HG03457 (cell line): ENCODE data around the gene LIN9.
"Not testable (repeated sequence)": the region's sequence is repeated elsewhere in the genome, so short reads cannot be mapped to it uniquely, and the experiment has no call there.

ENCODE experiments used
- ATAC-seq: cut with Tn5 transposase; IDR thresholded peaks from one replicate; pipeline ENCODE4 v1.9.1; 2021; ENCODE audit warnings: moderate number of reproducible peaks; ENCODE audit not compliant: unreplicated experiment

The LIN9 gene

DNA sequence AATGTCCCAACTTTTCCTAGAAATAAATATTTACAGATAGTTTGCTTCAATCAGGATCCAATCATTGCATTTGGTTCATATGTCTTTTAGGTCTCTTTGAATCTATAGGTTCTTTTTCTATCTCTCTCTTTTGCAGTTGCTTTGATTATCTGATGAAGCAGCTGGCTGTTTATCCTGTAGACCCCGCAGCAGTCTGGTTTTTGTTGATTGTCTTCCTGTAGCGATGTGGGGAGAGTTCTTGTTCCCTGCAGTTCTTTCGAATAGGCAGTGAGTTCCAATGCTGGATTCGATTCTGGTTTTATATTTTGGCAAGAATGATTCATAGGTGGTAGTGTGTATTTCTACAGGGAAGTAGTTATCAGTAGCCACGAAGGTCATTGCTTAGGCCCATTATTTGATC lies 92.9 kb downstream of the LIN9 start:
- ATAC-seq, result no peak

DNA sequence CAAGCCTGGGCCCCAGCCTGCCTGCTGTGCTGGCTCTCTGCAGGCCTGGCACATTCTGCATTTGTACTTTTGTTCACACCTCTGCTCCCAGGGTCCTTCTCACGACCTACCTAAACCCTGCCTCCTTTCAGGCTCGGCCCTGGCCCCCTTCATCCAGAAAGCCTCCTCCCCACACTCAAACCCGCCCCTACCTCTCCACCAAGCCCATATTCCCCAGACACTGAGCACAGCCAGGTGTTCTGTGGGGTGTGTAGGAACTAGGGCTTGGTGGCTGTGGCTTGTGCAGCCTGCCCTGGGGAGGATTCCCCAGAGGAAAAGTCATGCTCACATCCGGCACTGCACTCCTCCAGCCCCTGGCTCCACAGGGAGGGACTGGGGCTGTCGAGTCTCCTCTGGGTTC lies 93.7 kb downstream of the LIN9 start:
- no peak for ATAC-seq

- ATAC-seq, result no peak
Measured at GRCh38 chr1:226212545-226212944, 96.4 kb downstream of the LIN9 start.

DNA sequence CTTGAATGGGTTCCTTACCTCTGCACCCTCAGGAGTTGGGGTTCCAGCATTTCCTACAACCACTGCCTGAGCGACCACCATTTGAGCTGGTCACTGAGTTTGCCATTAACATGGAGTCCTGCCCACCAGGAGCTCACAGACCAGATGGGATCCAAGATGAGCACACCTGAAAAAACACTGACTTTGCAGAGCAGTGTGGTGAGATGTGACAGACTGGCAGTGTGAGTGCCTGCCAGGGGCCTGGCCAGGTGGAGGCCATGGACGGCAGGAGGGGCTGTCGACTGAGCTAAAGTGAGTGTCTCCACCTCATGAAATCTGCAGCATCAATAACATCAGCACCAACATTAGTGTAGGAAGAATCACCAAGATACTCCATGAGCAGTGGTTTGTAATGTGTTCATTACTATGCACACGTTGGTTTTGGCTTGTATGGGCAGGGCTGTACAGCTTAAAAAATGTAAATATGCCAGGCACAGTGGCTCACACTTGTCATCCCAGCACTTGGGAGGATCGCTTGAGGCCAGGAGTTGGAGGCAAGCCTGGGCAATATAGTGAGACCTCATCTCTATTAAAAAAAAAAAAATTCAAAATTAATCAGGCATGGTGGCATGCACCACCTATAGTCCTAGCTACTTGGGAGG lies 97.7 kb downstream of the LIN9 start:
- ATAC-seq, result no peak

DNA sequence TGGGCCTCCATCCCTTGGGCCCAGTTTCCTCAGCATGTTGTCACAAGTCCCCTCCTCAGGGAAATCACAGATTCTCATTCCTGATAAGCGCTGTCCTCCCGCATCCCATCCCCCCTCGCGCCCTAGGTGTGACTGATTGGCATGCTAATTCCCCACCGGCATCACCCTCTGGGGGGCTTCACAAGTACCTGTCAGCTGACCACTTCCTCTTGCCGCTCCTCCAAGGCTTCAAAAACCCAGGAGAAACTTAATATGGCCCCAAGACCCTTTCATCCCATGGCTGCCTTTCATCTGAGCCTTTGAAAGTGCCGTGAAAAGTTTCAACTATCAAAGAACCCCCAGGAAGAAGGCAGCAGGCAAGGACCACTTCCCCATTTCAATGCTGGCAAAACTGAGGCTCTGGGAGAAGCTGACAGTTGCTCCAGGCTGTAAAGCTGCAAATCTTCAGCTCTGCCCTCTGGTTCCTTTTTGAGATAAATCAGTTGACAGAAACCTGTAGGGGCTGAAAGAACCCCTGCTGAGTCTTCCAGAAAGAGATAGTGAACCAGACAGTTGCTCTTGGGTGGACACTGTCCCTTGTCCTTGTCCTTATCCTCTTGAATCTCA lies 98.3 kb downstream of the LIN9 start:
- ATAC-seq, result no peak

- no peak for ATAC-seq
Measured at GRCh38 chr1:226209307-226210059, 99.5 kb downstream of the LIN9 start.

DNA sequence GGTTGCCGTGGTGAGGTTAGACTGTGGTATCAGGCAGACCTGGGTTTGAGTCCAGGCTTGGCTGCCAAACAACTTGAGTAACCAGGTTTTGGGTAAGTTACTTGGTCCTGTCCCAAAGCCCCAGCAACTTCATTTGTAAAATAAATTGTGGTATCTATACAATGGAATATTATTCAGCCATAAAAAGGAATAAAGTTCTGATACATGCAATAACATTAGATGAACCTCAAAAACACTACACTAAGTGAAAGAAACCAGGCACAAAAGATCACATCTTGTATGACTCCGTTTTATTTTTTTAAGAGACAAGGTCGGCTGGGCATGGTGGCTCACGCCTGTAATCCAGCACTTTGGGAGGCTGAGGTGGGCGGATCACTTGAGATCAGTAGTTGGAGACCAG lies 101.9 kb downstream of the LIN9 start:
- no peak for ATAC-seq

DNA sequence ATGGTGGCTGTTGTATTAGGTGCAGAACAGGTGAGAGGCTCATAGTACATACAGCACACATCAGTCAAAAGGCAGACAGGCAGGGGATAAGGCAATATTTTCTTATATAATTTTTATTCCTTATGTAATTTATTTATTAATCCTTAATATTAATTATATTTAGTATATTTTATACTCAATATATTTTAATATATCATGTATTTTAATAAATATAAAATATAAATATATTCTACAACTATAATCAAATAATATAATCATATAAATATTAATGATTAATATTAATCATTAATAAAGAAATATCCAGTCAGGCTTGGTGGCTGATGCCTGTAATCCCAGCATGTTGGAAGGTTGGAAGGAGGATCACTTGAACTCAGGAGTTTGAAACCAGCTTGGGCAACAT lies 104.8 kb downstream of the LIN9 start:
- no peak for ATAC-seq

GRCh38 chr1:226203655-226204054 lies 105.3 kb downstream of the LIN9 start:
- ATAC-seq, result no peak

GRCh38 chr1:226203240-226203639 lies 105.7 kb downstream of the LIN9 start:
- no peak for ATAC-seq

GRCh38 chr1:226202666-226203065 lies 106.3 kb downstream of the LIN9 start:
- not testable (repeated sequence) for ATAC-seq

- ATAC-seq, result no peak
Measured at GRCh38 chr1:226202246-226202645, 106.7 kb downstream of the LIN9 start.

- peak; percentile 58 for ATAC-seq
Measured at GRCh38 chr1:226201029-226201593, 107.9 kb downstream of the LIN9 start.

DNA sequence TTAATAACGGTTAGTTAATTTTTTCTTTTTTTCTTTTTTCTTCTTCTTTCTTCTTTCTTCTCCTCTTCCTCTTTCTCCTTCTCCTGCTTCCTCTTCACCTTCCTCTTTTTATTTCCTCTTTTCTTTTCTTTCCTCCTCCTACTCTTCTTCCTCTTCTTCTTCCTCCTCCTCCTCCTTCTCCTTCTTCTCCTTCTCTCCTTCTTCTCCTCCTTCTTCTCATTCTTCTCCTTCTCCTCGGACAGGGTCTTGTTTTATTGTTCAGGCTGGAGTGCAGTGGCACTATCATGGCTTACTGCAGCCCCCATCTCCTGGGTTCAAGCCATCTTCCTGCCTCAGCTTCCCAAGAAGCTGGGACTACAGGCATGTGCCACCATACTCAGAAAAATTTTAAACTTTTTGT lies 109.0 kb downstream of the LIN9 start:
- no peak for ATAC-seq

DNA sequence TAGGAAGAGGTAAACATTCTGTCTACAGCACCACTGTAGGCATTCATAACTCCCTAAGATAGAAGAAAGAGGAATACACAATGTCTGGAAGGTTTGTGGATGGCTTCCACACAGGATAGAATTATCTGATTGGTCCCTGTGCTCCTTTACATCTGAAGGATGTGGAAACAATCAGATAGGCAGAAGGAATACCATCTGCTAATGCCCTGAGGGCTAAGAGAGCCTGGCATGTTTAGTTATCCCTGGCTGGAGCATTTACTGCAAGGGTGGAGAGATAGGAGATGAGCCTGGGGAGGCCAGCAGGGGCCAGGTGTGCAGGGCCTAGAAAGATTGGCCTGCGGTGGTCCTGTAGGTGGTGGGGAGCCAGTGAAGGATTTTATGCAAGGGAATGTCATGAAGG lies 113.8 kb downstream of the LIN9 start:
- ATAC-seq, result no peak

DNA sequence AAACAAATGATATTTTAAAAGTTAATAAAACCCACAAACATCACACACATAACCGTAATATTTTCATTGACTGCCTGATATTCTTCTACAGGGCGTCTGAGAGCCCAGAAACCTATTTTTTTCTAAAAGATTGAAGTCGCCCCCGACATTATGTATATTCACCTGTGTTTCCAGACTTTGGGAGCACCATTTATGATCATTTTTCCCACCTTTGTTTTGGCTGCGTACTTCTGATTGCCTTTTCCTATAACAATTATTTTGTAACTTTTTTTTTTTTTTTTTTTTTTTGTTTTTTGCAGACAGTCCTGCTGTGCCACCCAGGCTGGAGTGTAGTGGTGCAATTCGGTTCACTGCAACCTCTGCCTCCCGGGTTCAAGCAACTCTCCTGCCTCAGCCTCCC lies 121.6 kb downstream of the LIN9 start:
- ATAC-seq, result no peak

DNA sequence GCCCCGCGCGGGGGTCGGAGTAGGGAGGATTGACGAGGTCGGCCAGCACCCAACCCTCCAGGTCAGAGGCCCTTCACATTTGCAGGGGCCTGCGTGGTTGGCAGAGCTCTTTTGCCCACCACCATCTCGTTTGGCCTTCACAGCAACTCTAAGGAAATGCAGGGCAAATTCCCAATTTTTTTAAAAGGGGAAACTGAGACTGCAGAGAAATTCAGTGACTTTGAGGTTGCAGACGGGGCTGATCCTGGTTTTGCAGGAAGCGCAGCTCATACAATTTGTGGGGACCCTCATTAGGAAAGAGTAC lies 122.0 kb downstream of the LIN9 start:
- no peak for ATAC-seq

- peak; percentile 77 for ATAC-seq
Measured at GRCh38 chr1:226186124-226187018, 122.6 kb downstream of the LIN9 start, which contains the start of gene ACBD3. TSS of gene ACBD3 (minus strand) at chr1:226186741. CDS start at chr1:226186675, 66 bp downstream.

DNA sequence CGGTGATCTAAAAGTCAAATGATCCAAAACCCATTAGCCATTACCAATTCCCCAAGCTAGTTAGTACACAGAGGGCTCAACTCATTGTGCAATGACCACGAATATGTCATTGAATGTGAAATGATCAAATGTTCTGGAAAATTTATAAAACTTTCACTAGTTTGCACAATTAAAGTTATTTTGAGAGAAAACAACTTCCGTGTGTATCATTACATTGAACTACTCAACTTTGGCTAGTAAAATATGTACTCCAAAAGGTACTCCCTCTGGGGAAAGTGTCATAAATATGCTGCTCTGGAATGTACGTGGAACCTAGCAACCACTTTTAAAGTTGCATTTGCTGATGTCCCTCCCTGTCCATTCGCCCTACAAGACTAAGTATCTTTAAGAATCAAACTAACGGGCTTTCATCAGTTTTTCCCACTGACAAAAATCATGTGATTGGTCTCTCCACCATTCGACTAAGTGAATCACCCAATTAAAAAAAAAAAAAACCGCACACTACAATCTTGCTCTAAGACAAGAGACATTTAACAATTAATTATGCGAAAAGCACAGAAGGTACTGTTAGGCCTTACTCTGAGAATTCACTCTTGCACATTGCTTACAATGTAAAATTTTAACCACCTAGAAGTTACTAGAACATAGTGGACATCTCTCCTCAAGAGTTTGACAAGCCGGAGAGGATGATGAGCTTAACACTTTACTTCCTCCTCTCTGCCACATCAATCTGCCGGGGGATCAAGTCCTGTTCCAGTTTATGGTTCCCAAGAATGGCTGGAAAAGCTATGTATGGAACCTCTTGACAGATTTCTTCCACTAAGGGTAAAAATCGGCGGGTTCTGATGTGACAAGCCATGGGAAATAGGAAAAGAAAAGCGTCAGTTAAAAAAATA lies 123.6 kb downstream of the LIN9 start:
- ATAC-seq, result no peak
